Measurements from ENCODE around the gene CCDC68.

CCDC68 gene

GRCh38 chr18:54923339-54923956, 35.8 kb downstream of the CCDC68 start:
- DNase-seq (ENCODE audit: extremely low read depth in 1 of 2, low read depth in 1 of 2), result no peak

DNA sequence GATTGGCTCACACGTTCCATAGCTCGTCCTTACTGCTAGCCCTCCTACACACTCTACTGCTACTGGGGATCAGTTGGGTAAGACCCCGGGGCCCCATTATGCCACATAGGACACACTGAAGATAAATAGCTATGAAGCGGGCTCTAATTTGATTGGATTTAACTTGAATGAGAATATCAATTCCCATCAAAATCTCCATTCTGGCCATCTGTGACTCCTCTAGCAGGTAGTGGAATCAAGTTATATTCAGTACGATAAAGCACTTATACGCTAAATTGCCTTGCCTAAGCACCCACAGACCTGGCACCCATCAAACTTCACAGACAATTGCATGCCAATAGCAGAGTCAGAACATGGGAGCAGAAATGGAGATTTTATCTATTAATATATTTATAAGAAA, 39.8 kb downstream of the CCDC68 start:
- DNase-seq (ENCODE audit: extremely low read depth in 1 of 2, low read depth in 1 of 2), result no peak

GRCh38 chr18:54918060-54918459, 41.2 kb downstream of the CCDC68 start:
- DNase-seq (ENCODE audit: extremely low read depth in 1 of 2, low read depth in 1 of 2), result no peak

DNA sequence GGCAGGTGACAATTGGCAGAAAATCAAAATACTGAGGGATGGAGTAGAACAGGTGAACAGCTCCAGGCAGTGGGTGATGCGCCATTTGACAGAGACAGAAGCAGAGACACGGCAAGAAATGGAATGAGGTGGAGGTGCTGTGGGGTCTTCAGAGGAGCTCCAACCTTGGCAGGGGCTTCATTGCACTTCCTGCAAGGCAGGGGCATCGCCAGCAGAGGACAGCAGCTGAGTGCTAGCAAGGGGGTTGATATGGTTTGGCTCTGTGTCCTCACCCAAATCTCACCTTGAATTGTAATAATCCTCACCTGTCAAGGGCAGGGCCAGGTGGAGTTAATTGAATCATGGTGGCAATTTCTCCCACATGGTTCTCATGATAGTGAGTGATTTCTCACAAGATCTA, 42.8 kb downstream of the CCDC68 start:
- no peak for DNase-seq (ENCODE audit: extremely low read depth in 1 of 2, low read depth in 1 of 2)

DNA sequence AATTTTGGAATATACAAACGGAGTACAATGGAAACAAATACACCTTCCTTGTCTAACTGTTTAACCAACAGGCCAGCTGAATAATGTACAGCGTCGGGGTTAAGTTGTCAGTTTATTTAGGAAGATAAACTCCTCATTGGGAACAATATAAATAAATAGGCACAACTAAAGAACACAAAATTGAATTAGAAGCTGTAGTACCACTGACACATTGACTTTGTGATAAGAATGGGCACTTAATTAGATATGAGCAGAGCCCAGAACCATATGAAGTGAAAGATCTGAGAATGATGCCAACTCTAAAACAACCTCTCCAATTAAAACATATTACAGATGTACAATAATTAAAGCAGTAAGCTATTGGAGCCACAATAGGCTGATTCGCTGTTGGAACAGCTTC, 44.4 kb downstream of the CCDC68 start:
- no peak for DNase-seq (ENCODE audit: extremely low read depth in 1 of 2, low read depth in 1 of 2)

- no peak for DNase-seq (ENCODE audit: extremely low read depth in 1 of 2, low read depth in 1 of 2)
These were observed 47.7 kb downstream of the CCDC68 start for GRCh38 chr18:54911551-54911950.

- no peak for DNase-seq (ENCODE audit: extremely low read depth in 1 of 2, low read depth in 1 of 2)
These were observed 48.9 kb downstream of the CCDC68 start for GRCh38 chr18:54910161-54910919.

- DNase-seq (ENCODE audit: extremely low read depth in 1 of 2, low read depth in 1 of 2), result no peak
These were observed 49.7 kb downstream of the CCDC68 start for GRCh38 chr18:54909538-54909937.

DNA sequence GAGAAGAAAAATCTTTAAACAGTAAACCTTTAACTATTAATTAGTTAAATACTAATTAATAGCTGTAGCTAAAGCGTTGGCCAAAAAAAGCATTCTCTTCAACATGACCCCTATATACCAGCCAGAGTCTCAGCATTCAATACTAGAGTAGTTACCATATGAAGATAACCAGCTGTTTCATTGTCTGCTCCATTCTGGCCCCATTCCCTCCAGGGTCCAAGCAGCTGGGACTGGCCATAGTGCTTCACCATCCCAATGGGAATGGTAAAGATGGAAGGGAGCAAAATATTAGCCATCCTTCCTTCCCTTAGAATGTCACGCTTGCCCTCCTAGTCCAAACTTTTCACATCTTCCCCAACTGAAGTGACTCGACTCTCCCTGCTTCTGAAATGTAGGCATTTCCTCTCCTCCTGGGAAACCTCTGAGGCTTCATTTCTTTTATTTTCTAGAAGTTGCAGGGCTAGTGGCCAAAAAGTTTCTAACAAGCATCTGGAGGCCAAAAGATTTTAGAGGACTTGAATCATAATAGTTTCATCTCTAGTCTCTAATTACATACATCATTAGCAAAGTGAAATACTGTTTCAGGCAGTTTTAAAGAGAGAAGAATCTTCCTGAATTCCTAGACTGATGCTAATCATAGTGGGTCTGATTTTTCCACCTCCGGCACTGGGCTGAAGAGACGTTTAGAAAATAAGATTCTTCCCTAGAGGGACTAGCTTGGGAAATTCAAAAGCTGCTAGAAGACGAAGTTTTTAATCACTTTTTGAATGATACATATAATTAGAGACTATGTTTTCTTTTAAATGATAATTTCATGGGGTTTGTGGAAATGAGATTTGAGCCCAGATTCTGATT, 52.7 kb downstream of the CCDC68 start:
- DNase-seq (ENCODE audit: extremely low read depth in 1 of 2, low read depth in 1 of 2), result no peak

DNA sequence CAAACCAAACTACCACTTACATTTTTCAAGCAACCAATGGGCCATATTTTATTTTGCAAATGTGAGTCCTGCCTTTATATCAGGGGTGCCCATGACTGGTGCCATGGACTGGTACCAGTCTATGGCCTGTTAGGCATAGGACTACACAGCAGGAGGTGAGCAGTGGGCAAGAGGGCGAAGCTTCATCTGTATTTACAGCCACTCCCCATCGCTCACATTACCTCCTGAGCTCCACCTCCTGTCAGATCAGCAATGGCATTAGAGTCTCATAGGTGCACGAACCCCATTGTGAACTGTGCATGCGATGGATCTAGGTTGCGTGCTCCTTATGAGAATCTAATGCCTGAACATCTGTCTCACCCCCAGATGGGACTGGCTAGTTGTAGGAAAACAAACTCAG, 53.6 kb downstream of the CCDC68 start:
- DNase-seq (ENCODE audit: extremely low read depth in 1 of 2, low read depth in 1 of 2), result no peak

GRCh38 chr18:54904581-54904980, 54.7 kb downstream of the CCDC68 start:
- DNase-seq (ENCODE audit: extremely low read depth in 1 of 2, low read depth in 1 of 2), result no peak

- no peak for DNase-seq (ENCODE audit: extremely low read depth in 1 of 2, low read depth in 1 of 2)
These were observed 59.0 kb downstream of the CCDC68 start for GRCh38 chr18:54900290-54900689.

DNA sequence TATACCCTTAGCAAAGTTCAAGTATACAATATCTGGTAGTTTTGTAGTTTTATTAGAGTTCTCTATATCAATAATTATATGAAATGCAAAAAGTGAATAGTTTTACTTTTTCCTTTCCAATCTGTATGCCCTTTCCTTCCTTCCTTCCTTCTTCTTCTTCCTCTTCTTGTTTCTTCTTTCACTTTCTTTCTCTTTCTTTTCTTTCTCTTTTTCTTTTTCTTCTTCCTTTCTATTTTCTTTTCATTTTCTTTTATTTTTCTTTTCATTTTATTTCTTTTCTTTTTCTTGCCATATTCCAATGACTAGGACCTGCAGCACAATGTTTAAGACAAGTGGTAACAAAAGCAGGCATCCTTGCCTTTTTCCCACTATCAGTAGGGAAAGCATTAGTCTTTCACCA, 59.8 kb downstream of the CCDC68 start:
- DNase-seq (ENCODE audit: extremely low read depth in 1 of 2, low read depth in 1 of 2), result no peak

GRCh38 chr18:54888933-54889332, 70.3 kb downstream of the CCDC68 start:
- DNase-seq (ENCODE audit: extremely low read depth in 1 of 2, low read depth in 1 of 2), result no peak

GRCh38 chr18:54888378-54888777, 70.9 kb downstream of the CCDC68 start:
- no peak for DNase-seq (ENCODE audit: extremely low read depth in 1 of 2, low read depth in 1 of 2)

DNA sequence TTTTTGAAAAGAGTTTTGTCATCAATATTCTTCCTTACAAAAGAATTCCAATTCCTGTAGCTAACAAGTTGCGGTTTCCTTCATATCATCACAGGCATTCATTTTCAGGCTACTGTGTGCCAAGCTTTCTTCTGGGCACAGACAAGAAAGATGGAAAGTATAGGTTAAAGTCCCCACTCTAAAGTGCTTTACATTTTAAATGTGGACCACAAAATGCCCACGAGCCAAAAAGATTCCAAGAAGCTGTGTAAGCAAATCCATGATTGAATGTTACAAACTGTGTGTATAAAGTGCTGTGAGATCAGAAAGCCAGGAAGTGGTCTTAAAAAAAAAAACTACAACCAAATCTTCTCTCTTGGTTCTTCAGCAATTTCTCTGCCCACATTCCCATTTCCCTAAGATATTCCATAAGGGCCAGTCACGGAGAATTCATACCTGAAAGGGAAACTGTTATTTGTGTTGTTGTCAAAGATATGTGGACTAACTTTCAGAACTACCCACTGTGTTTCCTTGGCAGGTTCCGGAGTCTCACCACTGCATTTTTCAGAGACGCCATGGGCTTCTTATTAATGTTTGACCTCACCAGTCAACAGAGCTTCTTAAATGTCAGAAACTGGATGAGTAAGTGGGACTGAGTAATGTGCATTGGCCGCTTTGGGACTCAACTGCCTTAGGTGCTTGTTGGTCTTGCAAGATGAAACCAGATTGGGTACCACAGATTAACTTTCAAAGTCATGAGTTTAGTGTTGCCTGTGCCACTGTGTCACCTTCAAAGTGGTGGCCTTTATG, 75.3 kb downstream of the CCDC68 start:
- no peak for DNase-seq (ENCODE audit: extremely low read depth in 1 of 2, low read depth in 1 of 2)

- DNase-seq (ENCODE audit: extremely low read depth in 1 of 2, low read depth in 1 of 2), result no peak
These were observed 76.9 kb downstream of the CCDC68 start for GRCh38 chr18:54882318-54882717.

DNA sequence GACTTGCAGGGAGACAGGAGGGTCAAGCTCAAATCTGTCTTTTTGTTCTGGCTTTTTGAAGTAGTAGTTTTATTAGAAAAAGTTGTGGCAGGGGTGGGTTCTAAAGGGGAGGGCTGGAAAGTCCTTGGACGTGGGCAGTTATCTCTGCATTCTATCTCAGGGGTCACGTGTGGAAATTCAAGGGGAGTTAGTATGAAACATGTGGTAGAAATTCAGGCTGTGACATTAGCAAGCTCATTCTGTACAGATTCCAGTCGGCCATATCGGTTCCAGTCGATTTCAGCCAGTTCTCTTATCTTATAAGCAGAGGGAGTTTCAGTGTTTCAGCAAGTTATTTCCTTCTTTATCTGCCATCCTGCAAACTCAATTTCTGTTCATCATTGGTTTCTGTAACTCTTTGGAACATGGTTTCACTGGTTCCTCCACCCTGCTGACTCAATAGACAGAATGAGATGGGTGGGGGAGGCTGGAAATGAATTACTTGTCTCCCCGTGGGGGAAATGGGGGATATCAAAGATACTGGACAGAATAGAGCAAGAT, 78.0 kb downstream of the CCDC68 start:
- no peak for DNase-seq (ENCODE audit: extremely low read depth in 1 of 2, low read depth in 1 of 2)

DNA sequence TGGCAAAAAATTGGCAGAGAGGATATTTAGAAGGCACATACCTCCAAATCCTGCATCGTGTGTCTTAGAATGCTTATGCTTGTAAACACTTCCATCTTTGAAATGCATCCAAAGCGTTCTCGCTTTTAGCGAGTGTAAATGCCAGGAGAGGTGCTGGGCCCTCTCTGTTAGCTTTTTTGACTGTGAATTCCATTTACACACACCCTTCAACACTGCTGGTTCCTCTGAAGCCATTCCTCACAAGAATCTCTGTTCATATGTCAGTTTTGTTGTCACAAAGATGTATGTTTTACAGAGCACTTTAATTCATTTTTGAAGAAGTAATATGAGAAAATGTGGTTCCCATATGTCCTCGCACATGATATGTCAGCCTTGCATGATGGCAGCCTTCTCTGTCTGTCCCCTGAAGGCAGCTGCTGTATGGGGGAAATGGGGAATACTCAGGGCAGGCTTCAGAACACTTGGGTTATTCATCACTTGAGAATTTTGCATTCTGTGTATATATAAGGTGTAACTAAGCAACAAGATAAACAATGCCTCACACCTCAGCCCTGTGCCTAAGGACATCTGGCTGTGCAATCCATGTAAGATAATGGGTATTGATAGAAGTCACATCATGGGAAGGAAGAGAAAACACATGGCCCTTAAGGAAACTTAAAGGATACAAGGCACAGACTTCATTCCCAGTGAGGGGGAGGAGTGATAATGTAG, 78.7 kb downstream of the CCDC68 start:
- no peak for DNase-seq (ENCODE audit: extremely low read depth in 1 of 2, low read depth in 1 of 2)

- DNase-seq (ENCODE audit: extremely low read depth in 1 of 2, low read depth in 1 of 2), result no peak
These were observed 79.6 kb downstream of the CCDC68 start for GRCh38 chr18:54879691-54880090.

Data from activated CD8-positive, alpha-beta memory T cell treated with anti-CD3 and anti-CD28 coated beads for 1 hour (primary cell).